Measurements from ENCODE around the gene ABLIM2.
"Not testable (repeated sequence)": the region's sequence is repeated elsewhere in the genome, so short reads cannot be mapped to it uniquely, and the experiment has no call there.

Gene ABLIM2

DNA sequence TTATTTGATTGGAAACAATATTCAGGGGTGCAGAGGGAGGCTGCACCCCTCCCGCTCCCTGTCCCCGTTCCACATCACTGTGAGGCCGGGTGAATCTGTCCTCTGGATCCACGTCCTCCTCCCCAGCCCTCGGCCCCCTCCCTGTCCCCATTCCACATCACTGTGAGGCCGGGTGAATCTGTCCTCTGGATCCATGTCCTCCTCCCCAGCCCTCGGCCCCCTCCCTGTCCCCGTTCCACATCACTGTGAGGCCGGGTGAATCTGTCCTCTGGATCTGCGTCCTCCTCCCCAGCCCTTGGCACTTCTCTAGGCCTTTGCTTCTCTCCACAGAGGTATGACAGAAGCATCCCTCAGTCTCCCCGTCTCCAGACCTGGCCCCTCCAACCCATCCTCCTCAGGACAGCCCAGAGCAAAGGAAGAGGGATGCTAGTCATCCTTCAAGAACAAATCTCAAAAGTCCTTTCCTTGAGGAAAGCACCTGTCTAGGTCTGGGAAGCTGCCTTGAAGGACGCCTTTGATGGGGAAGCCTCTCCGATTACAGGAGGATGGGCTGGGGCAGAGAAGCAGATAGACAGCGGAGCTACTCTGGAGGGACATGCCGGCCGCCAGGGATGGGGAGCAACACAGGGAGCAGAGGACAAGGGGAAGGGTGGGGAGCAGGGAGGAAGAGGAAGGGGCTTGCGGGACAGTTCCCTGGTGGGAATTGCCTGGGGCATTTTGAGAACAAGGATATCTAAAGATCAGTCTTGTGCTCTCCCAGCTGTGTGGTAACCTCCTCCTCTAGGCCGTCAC lies 208.1 kb downstream of the ABLIM2 start:
- DNase-seq, result no peak

DNA sequence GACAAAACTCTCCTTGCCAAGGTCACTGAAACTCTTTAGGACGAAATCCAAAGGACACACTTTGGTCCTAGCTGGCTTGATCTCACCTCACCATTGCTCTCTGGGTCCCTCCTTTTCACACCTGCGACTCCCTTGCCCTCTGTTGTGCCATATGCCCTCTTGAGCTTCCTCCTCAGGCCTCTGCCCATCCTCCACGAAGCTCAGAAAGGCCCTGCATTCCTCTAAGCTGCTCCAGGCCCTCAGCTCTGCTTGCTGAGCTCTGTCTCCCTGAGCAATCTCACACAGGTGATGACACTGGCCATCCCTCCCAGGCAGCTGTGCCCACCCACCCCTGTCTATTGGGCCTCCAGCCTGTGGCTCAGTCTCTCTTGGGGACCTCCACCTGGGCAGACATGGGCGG lies 208.9 kb downstream of the ABLIM2 start:
- DNase-seq, result no peak

DNA sequence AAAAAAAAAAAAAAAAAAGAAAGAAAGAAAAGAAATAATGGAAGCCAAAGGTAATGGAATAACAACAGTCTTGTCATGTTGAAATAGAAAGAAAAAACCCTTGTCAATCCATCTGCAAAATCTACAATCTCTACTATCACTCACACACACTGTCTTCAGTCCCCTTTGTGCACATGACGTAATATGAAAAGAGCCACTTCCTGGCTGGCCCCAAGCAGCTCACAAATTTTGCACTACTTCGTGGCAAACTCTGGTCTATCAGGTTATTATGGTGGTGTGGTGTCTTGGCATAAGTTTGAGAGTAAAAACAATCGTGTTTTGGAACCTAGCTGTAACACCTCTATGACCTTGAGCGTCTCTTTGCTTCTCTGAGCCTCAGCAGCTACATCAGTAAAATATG lies 210.7 kb downstream of the ABLIM2 start:
- no peak for DNase-seq

DNA sequence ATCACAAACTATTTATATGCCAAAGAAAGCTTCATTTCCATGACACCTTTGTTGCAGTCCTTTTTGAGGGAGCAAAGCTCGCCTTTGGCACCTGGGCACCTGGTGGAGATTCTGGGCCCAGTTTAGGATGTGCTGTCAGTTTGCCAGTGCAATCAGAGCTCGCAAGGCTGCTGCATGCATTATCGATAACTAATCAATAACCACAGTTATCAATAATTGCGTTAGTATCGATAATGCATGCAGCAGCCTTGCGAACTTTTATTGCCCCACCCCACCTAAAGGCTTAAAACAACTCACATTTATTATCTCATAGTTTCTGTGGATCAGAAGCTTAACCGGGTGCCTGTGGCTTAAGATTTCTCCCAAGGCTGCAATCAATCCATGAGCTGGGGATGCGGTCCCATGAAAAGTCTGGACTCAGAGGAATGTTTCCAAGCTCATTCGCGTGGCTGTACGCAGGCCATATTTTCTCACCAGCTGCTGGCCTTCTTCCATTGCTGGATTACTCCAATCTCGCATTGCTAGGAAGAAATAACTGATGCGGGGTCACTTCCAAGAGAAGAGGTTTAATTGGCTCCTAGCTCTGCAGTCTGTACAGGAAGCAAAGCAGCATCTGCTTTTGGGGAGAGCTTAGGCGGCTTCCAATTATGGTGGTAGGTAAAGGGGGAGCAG lies 212.8 kb downstream of the ABLIM2 start:
- DNase-seq, result no peak

DNA sequence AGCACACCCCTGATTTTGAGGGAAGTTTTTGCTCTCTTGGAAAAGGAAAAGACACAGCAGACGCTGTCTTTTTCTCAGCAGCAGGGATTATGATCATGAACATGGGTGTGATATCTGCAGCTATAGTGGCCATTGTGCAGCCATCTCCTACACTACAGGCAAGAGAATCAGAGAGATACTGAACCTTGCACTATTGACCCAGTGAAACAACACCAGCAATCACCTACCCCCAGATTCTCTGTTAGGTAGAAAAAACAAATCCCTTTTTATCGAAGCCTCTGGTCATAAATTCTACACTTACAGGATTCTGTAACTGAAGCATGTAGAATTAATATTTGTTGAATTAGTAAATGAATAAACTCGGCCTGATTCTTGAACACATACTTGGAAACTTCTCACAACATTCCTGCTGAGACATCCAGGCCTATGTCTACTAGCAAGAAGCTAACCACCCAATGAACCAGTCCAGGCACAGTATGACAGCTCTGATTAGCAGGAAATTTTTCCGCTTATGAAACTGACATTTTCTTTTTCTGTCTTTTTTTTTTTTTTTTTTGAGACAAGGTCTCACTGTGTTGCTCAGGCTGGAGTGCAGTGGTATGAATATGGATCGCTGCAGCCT lies 213.9 kb downstream of the ABLIM2 start:
- no peak for DNase-seq

DNA sequence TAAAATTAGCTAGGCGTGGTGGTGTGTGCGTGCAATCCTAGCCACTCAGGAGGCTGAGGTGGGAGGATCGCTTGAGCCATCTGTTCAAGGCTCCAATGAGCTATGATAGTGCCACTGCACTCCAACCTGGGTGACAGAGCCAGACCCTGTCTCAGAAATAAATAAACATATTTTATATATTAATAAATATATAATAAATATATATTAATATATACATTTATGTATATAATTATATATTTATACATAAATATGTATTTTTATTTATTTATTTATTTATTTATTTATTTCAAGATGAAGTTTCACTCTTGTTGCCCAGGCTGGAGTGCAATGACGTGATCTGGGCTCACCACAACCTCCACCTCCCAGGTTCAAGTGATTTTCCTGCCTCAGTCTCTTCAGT lies 214.9 kb downstream of the ABLIM2 start:
- not testable (repeated sequence) for DNase-seq

DNA sequence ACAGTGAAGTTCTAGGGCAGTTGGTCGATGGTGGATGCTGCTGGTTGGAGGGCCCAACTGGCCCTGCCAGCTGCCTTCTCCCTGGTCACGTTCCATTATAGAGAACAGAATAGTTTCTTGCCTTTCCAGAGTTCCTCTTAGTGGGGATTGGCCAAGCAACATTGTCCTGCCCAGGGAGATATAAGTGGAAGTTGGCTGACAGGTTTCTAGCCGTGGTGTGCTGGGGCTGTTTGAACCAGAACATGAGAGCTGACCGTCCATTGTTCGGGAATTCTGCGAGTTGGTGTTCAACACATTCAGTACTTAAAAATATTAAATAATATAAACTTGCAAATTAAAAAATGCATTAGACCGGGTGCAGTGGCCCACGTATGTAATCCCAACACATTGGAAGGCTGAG lies 215.4 kb downstream of the ABLIM2 start:
- DNase-seq, result no peak

DNA sequence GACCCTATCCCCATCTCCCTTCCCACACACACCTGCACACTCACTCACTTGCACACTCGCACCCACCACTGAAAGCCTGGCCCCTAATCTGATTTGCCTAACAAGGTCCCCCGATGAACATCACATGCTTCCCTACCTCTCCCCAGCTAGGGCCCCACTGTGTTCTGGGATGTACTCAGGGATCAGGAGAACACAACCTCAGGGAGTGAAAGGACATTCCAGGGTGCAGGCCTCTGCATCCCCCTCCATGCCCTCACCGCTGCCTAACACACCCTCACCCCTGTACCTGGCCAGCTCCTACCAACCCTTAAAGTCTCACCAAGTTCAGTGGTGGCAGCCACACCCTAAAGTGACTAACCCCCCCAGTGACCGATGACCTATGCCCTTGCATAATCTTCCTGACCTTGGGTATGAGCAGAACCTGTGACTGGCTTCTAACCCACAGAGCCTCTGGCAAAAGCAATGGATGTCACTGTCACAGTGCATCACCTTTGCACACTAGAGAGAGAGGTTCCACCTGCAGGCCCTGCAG lies 216.6 kb downstream of the ABLIM2 start:
- DNase-seq, result no peak

DNA sequence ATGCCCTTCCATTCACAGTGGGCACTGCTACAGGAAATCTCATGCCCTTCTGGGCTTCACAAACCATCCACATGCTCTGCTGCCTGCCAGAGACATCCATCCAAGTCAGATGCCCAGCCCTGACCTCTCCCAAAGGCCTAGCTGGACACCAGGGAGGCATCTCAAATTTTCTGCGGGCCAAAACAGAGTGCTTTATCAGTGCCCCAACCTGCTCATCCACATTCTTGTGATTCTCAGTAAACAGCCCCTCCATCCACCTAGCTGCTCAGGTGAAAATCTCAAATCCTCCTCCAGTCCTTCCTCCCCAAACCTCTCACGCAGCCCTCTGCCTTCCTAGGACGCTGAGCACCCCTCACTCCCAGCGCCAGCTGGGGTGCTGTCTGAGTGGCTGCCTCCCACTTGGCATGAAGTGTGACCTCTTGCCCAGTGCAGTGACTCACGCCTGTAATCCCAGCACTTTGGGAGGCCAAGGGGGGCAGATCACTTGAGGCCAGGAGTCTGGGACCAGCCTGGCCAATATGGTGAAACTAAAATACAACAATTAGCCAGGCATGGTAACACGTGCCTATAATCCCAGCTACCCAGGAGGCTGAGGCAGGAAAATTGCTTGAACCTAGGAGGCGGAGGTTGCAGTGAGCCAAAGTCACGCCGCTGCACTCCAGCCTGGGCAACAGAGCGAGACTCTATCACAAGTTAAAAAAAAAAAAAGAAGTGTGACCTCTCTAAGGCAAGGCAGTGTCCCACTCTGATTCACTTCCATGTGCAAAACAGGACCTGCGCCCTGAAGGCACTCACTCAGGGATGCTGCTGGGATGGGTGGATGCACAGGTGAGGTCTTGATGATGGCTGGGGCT lies 217.3 kb downstream of the ABLIM2 start:
- no peak for DNase-seq

DNA sequence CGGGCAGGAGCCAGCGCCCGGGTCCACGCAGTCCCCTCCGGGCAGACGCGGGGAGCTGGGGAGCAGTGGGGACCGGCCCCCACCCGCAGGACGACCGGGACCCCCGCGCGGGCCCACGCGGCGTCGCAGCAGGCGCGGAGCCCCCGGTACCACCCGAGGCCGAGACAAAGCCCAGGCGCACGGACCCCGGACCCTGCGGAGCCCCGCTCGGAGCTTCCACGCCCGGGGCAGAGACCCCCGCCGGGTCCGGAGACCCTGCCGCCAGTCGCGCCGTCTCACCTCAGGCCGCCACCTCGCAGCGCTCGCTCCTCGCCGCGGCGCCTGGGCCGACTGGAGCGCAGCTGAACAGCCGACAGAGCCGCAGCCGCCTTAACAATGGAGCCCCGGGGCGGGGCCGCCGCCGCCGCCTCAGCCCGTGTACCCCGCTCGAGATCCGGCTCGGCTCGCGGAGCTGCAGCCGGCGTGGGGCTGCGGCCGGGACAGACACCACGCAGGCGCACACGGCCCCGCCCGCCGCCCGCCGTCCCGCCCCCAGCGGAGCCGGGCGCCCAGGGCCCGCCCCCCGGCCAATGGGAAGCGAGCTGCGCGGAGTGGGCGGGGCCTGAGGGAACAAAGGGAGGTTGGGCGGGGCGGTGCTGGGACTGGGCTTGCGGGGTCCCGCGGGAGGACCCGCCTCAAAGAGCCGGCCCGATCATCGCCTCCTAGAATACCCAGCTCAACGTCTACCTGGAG lies 219.1 kb downstream of the ABLIM2 start, which contains the start of gene AFAP1:
AFAP1 (minus strand) TSS at position 485 of the 732 bp plus-strand sequence. CDS start 67,783 bp downstream, outside the sequence.
- peak; percentile 82 for DNase-seq

DNA sequence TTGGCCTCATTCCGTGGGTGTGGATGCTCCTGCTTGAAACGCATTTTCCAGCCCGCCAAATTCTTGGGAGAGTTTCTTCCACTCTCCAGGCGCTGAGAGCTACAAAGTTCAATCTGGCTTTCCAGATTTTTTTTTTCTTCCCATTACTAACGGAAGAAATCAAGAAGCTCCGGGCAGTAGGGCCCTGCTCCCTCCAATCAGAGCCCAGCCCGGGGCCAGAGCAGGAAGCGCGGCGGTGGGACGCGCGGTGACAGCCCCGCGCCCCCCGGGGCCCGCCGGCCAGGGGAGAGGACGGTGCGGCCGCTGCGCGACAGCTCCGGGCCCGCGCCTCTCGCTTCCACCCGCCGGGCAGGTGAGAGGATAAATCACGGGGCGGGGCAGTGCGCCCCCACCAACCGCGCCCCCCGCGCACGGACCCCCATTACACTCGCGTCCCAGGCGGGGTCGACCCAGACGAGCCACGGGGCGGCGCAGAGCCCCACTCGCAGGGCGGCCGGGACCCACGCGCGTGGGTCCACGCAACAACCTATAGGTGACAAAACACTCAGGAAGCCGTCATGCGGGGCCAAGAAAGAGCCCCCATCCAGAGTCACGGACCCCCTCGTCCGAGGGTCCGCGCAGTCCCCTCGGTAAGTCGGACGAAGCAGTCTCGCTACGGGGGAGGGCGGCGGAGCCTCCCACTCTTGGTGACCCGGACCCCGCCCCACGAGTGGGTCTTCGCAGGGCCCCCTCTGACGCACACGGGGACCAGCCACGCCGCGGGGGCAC lies 219.8 kb downstream of the ABLIM2 start:
- peak; percentile 12 for DNase-seq

DNA sequence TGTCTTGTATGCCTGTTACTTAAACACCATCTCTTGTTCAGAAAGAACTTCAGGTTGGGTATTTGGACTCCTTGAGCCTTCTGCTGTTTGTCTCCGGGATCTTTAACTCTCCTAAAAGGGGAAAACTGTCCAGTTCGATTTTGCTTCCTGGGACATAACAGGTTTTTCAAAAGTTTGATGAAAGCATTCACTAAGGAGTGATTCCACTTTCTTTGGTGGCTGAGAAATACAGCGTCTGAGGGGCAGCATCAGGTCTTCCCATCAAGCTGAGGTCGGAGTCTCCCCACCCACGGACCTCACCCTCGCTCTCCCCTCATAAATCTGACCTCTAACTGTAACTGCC lies 220.4 kb downstream of the ABLIM2 start:
- no peak for DNase-seq

DNA sequence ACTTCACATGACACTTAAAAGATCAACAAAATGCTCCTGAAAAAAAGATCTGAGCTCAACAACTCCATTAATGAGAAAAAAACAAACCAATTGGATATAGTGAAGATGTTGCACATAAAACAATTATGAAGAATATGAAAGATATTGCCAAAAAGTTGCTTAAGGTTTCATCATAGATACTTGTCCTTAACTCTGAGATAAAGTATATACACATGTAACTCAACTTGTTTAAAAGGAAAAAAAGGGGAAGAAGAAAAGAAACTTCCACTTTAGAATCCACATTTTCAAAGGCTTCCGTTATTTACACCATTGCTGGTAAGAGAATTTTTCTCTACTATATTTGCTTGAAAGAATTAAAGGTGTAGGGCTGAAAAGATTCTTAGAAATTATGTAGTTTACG lies 221.6 kb downstream of the ABLIM2 start:
- DNase-seq, result no peak

DNA sequence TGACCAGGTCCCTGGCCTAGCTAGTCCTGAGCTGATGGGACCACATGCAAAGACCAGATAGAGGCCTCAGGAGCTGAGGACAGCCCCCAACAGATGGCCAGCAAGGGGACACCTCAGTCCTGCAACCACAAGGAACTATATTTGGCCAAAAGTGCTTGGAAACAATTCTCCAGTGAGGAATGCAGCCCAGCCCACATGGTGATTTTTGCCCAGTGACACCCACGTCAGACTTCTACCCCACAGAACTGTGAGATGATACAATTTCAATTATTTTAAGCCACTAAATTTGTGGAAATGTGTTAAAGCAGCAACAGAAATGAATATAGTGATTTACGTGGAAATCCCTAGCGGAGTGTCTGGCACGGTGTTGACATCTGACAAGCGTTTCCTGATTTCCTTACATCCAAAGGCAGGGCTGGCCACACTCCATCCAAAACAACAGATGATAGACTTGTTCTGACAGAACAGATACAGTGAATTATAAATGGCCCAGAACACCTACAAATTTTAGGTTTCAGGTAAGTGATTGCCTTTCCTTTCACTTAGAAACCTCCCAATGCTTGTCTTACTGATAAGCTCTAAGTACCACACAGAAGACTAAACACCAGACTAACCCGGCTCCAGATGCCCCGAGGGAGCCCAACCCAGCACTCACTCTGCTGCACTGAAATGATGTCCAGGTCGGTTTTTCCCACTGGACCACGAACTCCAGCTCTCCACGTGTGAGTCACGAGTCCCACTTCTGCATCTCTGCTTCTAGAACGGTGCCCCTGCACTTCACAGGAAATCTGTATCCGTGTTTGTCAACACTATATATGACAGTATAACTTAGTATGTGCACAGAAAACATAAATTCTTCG lies 224.7 kb downstream of the ABLIM2 start:
- no peak for DNase-seq

DNA sequence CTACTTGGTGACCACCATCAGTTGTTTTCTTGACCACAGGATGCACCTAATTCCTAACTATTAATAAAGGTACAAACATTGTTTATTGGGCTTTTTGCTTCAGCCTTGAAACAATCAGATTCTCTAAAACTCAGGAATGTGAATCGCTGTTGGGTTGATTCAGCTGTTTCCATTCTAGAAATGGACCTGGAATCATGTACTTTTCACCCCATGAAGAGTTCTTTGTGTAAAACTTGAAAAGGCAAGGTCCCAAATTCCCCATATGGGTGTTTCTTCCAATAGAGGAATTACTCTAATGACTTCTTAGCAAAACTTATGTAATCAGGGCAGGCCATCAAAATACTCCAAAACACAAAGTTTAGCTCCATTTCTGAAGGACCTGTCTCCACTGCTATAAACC lies 226.3 kb downstream of the ABLIM2 start:
- DNase-seq, result no peak

DNA sequence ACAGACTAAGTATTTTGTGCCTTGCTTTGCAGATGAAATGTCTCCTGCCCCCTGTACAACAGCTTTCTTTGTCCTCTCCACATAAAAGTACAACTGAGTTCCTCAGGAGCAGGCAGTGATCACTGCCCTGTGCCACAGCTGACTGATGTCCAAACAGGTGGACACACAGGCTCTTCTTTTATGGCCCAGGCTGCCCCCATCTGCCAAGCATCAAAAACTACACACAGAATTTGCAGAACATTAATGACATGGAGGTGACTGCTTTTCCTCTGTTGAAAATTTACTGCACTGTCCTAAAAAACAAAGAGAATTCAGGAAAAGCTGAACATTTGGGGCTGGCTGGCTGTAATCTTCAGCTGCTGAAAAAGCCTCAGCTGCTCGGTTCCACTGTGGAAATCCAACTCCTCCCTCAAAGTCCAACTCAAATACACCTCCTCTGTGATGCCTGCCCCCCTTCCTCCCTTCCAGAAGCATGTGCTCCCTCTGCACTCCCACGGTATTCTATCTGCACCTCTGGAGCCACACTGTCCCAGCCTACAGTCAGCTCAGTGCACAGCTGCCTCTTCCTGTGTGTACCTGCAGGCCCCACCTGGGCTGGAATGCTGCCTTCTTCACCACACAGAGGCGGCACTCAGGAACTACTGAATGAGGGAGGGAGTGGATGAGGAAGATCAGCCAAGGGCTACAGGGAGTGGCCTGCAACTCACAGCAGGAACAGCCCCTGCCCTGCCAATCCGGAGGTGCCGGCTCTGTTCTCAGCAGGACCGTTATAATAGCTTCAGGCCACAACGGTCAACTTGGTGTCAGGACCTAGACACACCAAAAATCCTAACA lies 229.3 kb downstream of the ABLIM2 start:
- no peak for DNase-seq

DNA sequence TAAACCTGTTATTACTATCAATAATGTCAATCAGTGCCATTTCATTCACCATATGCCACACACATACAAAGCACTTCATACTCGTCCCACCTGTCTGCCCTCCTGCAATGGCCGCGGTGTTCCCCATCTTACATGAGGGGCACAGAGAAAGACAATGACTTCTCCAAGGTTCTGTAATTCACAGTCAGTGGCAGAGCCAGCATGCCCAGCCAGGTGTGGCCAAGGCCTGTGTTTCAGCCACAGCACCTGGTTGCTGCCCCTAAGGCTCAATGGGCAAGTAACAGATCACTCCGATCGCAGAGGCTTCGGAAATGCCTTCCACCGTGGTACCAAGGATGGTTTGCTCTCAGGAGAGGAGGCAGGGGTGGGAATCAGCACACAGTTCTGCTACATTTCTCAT lies 229.9 kb downstream of the ABLIM2 start:
- DNase-seq, result no peak

DNA sequence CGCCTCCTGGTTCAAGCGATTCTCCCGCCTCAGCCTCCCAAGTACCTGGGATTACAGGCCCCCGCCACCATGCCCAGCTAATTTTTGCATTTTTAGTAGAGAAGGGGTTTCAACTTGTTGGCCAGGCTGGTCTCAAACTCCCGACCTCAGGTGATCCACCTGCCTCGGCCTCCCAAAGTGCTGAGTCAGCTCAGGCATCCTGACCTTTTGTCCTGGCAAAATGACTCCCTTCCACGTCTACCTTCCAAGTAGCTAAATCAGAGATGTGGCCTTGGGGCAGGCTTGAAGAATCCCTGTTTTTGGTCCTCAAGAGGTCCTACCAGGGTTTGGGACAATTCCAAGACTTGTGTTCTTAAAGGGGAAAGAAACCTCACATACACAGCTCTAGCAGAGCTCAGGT lies 231.8 kb downstream of the ABLIM2 start:
- DNase-seq, result no peak

DNA sequence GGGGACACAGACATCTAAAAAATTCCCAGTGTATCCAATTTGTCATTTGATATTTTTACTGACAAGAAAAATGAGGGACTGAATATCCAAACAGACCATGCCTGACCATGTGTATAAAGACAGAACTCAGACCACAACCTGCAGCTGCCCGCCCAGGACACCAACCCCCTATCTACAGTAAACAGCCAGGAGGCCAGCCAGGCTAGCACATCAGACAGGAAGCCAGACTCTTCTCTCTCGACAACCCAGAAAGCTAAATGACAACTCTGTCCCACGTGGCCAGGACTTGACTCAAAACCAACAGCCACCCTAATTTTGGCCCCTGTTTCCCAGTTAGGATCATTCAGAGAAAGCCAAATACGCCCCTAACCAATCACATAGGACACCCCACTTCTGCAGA lies 234.0 kb downstream of the ABLIM2 start:
- DNase-seq, result no peak

All from activated gamma-delta T cell (primary cell).